ENCODE measurements around the gene PPEF1. TPM values are rescaled to one million over a fixed set of nuclear protein-coding genes. Genes with fewer than 3 reads are reported as not detected.
A peak's percentile ranks its signal among the peaks of the same experiment; 100 is the strongest.

Gene PPEF1
- polyA plus RNA-seq, 2 of the 4 experiments (the other 2 are of a cell fraction) = 1.0 to 1.9 TPM

DNA sequence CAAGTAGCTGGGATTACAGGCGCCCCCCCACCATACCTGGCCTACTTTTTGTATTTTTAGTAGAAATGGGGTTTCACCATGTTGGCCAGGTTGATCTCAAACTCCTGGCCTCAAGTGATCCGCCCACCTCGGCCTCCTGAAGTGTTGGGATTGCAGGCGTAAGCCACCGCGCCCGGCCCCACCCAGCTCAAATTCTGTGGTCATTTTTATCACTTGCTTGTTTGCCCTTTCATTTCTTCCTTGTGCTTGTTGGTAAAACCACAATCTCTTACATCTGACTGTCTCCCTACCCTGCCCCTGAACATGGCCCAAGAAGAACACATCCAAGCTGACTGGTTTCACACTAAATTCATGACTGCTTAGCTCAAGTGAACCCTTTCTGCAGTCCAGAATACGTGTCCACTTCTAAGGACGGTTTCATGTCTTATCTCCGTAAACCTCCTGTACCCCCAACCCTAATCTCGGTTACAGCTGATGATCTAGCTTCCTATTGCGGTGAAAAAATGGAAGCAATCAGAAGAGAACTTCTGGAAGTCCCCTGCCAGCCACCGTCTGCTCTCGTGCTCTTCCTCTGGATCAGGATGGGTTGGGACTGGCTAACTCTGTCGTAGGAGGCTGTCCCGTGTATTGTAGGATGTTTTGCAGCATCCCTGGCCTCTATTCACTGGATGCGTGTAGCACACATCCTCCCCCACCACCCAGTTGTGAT lies 30.1 kb upstream of the PPEF1 start:
- ChIA-PET CTCF (interaction anchor here (1.1 to 3.7 kb wide), 6 partner anchors 11 to 257 kb away, joined by 3 to 23 read pairs (median 5); no protein-coding TSS in a partner anchor), POLR2A (interaction anchor here (0.9 kb wide), 1 partner anchor 37 kb away, joined by 3 read pairs; no protein-coding TSS in a partner anchor)
- Histone ChIP-seq H3K9me3 (no peaks in the 10 kb centered on the region), H3K4me2 (no peak overlapping the region), H3K4me3 (no peak overlapping the region), H3K4me1 (peaks cover 13% of the 10 kb centered on the region; the same call in 2 of the 3 replicates), H3K27ac (peak overlapping the region in 1 of 2 experiments; percentile 21; a peak in 1 of 6 replicates)
- ATAC-seq (no peak), DNase-seq (ENCODE audit: low read depth in 1 of 2, low spot score in 1 of 2) (no peak), FAIRE-seq (no peak)
- TF ChIP-seq RARB (CRISPR knock-in tag; IDR thresholded peaks at IDR 0.05) (no peak), EHMT2 (IDR thresholded peaks at IDR 0.05; ENCODE audit: low read depth) (no peak), POLR2A (IDR thresholded peaks at IDR 0.05; ENCODE audit: low read length) (no peak), RAD21 (conservative IDR thresholded peaks at IDR 0.05 in 1 of 2, IDR thresholded peaks at IDR 0.05 in 1 of 2) (no peak), ZFP36 (IDR thresholded peaks at IDR 0.05; ENCODE audit: borderline replicate concordance, partially characterized antibody) (no peak), MAZ (IDR thresholded peaks at IDR 0.05; ENCODE audit: borderline replicate concordance, low read depth, low read length) (no peak), TFCP2L1 (CRISPR knock-in tag; IDR thresholded peaks at IDR 0.05) (no peak)
- TF ChIP-seq, protein P1, sequence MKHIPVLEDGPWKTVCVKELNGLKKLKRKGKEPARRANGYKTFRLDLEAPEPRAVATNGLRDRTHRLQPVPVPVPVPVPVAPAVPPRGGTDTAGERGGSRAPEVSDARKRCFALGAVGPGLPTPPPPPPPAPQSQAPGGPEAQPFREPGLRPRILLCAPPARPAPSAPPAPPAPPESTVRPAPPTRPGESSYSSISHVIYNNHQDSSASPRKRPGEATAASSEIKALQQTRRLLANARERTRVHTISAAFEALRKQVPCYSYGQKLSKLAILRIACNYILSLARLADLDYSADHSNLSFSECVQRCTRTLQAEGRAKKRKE (CRISPR knock-in tag; IDR thresholded peaks at IDR 0.05; ENCODE audit: low read depth) = no peak
- WGBS (ENCODE audit: missing lambda C conversion rate) = 86% methylated on average over 17 of the region's 17 CpGs

DNA sequence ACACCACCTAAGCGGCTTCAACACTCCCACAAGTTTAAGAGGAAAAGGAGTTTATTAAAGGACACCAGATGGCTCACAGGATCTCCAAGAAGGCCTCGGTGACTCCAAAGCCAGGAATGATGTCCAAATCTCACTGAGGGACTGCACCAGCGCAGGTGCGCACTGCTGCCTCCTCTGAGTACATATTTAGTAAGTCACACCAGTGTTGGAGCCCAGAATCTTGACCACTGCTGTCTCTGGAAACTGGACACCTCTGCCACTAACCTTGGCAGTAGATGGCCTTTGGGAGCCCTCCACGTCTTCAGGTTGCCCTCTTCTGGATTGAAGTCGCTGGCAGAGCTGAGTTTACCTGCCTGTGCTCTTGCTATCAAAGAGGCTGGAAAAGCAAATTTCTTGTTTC lies 25.4 kb upstream of the PPEF1 start:
- ChIA-PET POLR2A (no interaction called here), CTCF (interaction anchor here (1.0 kb wide), 1 partner anchor 272 kb away, joined by 3 read pairs; no protein-coding TSS in a partner anchor)
- no peak overlapping the region for H3K4me2 ChIP-seq
- H3K9me3 ChIP-seq = no peaks in the 10 kb centered on the region
- DNase-seq (ENCODE audit: low read depth in 1 of 2, low spot score in 1 of 2) (no peak), ATAC-seq (no peak), FAIRE-seq (no peak)
- H3K27ac ChIP-seq = no peak overlapping the region
- no peak overlapping the region for H3K4me3 ChIP-seq
- TF ChIP-seq POLR2A (IDR thresholded peaks at IDR 0.05; ENCODE audit: low read length) (no peak), CBX2 (IDR thresholded peaks at IDR 0.05; ENCODE audit: borderline replicate concordance, low read depth) (no peak), JUNB (IDR thresholded peaks at IDR 0.05) (no peak), HOXB5 (CRISPR knock-in tag; IDR thresholded peaks at IDR 0.05) (no peak), CHD2 (IDR thresholded peaks at IDR 0.05; ENCODE audit: low read length, partially characterized antibody) (no peak)
- TF ChIP-seq, protein P2, sequence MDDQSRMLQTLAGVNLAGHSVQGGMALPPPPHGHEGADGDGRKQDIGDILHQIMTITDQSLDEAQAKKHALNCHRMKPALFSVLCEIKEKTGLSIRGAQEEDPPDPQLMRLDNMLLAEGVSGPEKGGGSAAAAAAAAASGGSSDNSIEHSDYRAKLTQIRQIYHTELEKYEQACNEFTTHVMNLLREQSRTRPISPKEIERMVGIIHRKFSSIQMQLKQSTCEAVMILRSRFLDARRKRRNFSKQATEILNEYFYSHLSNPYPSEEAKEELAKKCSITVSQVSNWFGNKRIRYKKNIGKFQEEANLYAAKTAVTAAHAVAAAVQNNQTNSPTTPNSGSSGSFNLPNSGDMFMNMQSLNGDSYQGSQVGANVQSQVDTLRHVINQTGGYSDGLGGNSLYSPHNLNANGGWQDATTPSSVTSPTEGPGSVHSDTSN (IDR thresholded peaks at IDR 0.05) = no peak
- TF ChIP-seq, protein P3, sequence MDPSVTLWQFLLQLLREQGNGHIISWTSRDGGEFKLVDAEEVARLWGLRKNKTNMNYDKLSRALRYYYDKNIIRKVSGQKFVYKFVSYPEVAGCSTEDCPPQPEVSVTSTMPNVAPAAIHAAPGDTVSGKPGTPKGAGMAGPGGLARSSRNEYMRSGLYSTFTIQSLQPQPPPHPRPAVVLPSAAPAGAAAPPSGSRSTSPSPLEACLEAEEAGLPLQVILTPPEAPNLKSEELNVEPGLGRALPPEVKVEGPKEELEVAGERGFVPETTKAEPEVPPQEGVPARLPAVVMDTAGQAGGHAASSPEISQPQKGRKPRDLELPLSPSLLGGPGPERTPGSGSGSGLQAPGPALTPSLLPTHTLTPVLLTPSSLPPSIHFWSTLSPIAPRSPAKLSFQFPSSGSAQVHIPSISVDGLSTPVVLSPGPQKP (IDR thresholded peaks at IDR 0.05; ENCODE audit: low read depth, low read length) = no peak
- peaks cover 13% of the 10 kb centered on the region; the same call in 2 of the 3 replicates for H3K4me1 ChIP-seq
- WGBS (ENCODE audit: missing lambda C conversion rate) = 93% methylated on average over 6 of the region's 6 CpGs

DNA sequence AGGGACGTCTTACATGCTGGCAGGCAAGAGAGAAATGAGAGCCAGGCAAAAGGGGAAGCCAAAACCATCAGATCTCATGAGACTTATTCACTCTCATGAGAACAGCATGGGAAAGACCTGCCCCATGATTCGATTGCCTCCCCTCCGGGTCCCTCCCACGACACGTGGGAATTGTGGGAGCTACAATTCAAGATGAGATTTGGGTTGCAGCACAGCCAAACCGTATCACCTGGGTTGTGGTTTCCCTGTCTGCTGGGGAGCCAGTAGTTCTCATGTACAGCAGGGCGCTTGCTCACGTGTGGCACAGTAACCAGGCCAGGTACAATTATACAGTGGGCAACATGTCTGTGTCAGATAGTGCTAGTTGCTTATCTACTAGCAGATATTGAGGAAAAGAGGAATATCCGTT lies 24.5 kb upstream of the PPEF1 start:
- ChIA-PET CTCF (interaction anchor here (1.0 kb wide), 1 partner anchor 273 kb away, joined by 3 read pairs; no protein-coding TSS in a partner anchor), POLR2A (no interaction called here)
- no peaks in the 10 kb centered on the region for H3K9me3 ChIP-seq
- no peak overlapping the region for H3K4me3 ChIP-seq
- H3K4me1 ChIP-seq = peaks cover 13% of the 10 kb centered on the region; the same call in 2 of the 3 replicates
- no peak for FAIRE-seq
- no peak for ATAC-seq
- no peak overlapping the region for H3K27ac ChIP-seq
- DNase-seq (ENCODE audit: low read depth in 1 of 2, low spot score in 1 of 2) = no peak
- TF ChIP-seq POLR2A (IDR thresholded peaks at IDR 0.05; ENCODE audit: low read length) (no peak), NPAS2 (CRISPR knock-in tag; IDR thresholded peaks at IDR 0.05; ENCODE audit: borderline replicate concordance) (no peak), CBX2 (IDR thresholded peaks at IDR 0.05; ENCODE audit: borderline replicate concordance, low read depth) (no peak), EHF (CRISPR knock-in tag; IDR thresholded peaks at IDR 0.05) (no peak)
- no peak overlapping the region for H3K4me2 ChIP-seq
- 84% methylated on average over 9 of the region's 9 CpGs for WGBS (ENCODE audit: missing lambda C conversion rate)
